ENCODE measurements around the gene DIPK1A. TPM values are rescaled to one million over a fixed set of nuclear protein-coding genes. Genes with fewer than 3 reads are reported as not detected.

The DIPK1A gene
- polyA plus RNA-seq, 3 donors from 2014 or later: 10.9 to 32.4 (median 27.0) TPM

GRCh38 chr1:92879316-92879968 lies 81.8 kb downstream of the DIPK1A start:
- H3K4me3 Mint-ChIP-seq: peak overlapping the region in 1 of 5 donors; percentile 49
- peaks cover 0 to 6% (median 2%) of the 10 kb centered on the region in 3 donors for H3K27me3 Mint-ChIP-seq (ENCODE audit: low read depth in 3 of 3)
- no peaks in the 10 kb centered on the region for H3K9me3 Mint-ChIP-seq
- peak overlapping the region; percentile 81 to 92 (median 83) for H3K27ac Mint-ChIP-seq
- no peak for DNase-seq
- peaks cover 0 to 8% (median 0%) of the 10 kb centered on the region in 3 donors for H3K36me3 Mint-ChIP-seq
- peaks cover 66 to 70% of the 10 kb centered on the region in 2 donors for H3K4me1 Mint-ChIP-seq

- Mint-ChIP-seq H3K9me3 (no peaks in the 10 kb centered on the region), H3K36me3 (peaks cover 0 to 18% (median 7%) of the 10 kb centered on the region in 3 donors), H3K27ac (peak overlapping the region; percentile 91 to 99 (median 96)), H3K4me3 (peak overlapping the region; percentile 76 to 87 (median 84)), H3K27me3 (ENCODE audit: low read depth in 3 of 3) (peaks cover 0 to 3% (median 2%) of the 10 kb centered on the region in 3 donors), H3K4me1 (peaks cover 53% of the 10 kb centered on the region in 2 donors)
- DNase-seq: peak; percentile 47 to 57 (median 51)
Observed at GRCh38 chr1:92877792-92878191, 83.5 kb downstream of the DIPK1A start.

- Mint-ChIP-seq H3K27me3 (ENCODE audit: low read depth in 3 of 3) (peaks cover 0 to 3% (median 2%) of the 10 kb centered on the region in 3 donors), H3K4me1 (peaks cover 47% of the 10 kb centered on the region in 2 donors), H3K4me3 (peak overlapping the region; percentile 76 to 87 (median 84)), H3K36me3 (peaks cover 4 to 24% (median 13%) of the 10 kb centered on the region in 3 donors), H3K9me3 (no peaks in the 10 kb centered on the region), H3K27ac (peak overlapping the region; percentile 91 to 99 (median 96))
- peak in 2 of 3 donors; percentile 17 to 26 for DNase-seq
Observed at GRCh38 chr1:92877081-92877711, 84.1 kb downstream of the DIPK1A start.

- DNase-seq: no peak
- H3K27ac Mint-ChIP-seq: peak overlapping the region; percentile 9 to 97 (median 59)
- H3K36me3 Mint-ChIP-seq: peaks cover 4 to 24% (median 13%) of the 10 kb centered on the region in 3 donors
- peaks cover 39 to 41% of the 10 kb centered on the region in 2 donors for H3K4me1 Mint-ChIP-seq
- no peaks in the 10 kb centered on the region for H3K9me3 Mint-ChIP-seq
- peaks cover 0 to 3% (median 2%) of the 10 kb centered on the region in 3 donors for H3K27me3 Mint-ChIP-seq (ENCODE audit: low read depth in 3 of 3)
- no peak overlapping the region for H3K4me3 Mint-ChIP-seq
Observed at GRCh38 chr1:92876351-92876750, 84.9 kb downstream of the DIPK1A start.

GRCh38 chr1:92874987-92875386 lies 86.3 kb downstream of the DIPK1A start:
- peak overlapping the region; percentile 8 to 82 (median 55) for H3K27ac Mint-ChIP-seq
- peaks cover 4 to 24% (median 13%) of the 10 kb centered on the region in 3 donors for H3K36me3 Mint-ChIP-seq
- no peak for DNase-seq
- no peak overlapping the region for H3K4me3 Mint-ChIP-seq
- H3K9me3 Mint-ChIP-seq: no peaks in the 10 kb centered on the region
- peaks cover 0 to 2% (median 0%) of the 10 kb centered on the region in 3 donors for H3K27me3 Mint-ChIP-seq (ENCODE audit: low read depth in 3 of 3)
- peaks cover 35 to 38% of the 10 kb centered on the region in 2 donors for H3K4me1 Mint-ChIP-seq

GRCh38 chr1:92872719-92873118 lies 88.5 kb downstream of the DIPK1A start:
- H3K27me3 Mint-ChIP-seq (ENCODE audit: low read depth in 3 of 3): peaks cover 0 to 2% (median 0%) of the 10 kb centered on the region in 3 donors
- H3K4me3 Mint-ChIP-seq: no peak overlapping the region
- DNase-seq: no peak
- peaks cover 17 to 18% of the 10 kb centered on the region in 2 donors for H3K4me1 Mint-ChIP-seq
- peak overlapping the region in 1 of 6 donors; percentile 12 for H3K27ac Mint-ChIP-seq
- H3K9me3 Mint-ChIP-seq: no peaks in the 10 kb centered on the region
- peaks cover 4 to 24% (median 19%) of the 10 kb centered on the region in 3 donors for H3K36me3 Mint-ChIP-seq

- Mint-ChIP-seq H3K9me3 (no peaks in the 10 kb centered on the region), H3K27me3 (ENCODE audit: low read depth in 3 of 3) (peaks cover 0 to 2% (median 0%) of the 10 kb centered on the region in 3 donors), H3K4me1 (peaks cover 0 to 4% of the 10 kb centered on the region in 2 donors), H3K4me3 (no peak overlapping the region), H3K27ac (peak overlapping the region in 2 of 6 donors; percentile 12 to 58), H3K36me3 (peaks cover 4 to 28% (median 20%) of the 10 kb centered on the region in 3 donors)
- DNase-seq: no peak
Observed at GRCh38 chr1:92870591-92870990, 90.7 kb downstream of the DIPK1A start.

- H3K9me3 Mint-ChIP-seq: no peaks in the 10 kb centered on the region
- H3K27me3 Mint-ChIP-seq (ENCODE audit: low read depth in 3 of 3): no peaks in the 10 kb centered on the region
- DNase-seq: no peak
- H3K36me3 Mint-ChIP-seq: peaks cover 0 to 10% (median 4%) of the 10 kb centered on the region in 3 donors
- H3K27ac Mint-ChIP-seq: no peak overlapping the region
- peaks cover 2 to 5% of the 10 kb centered on the region in 2 donors for H3K4me1 Mint-ChIP-seq
- H3K4me3 Mint-ChIP-seq: no peak overlapping the region
Observed at GRCh38 chr1:92864131-92864530, 97.1 kb downstream of the DIPK1A start.

GRCh38 chr1:92862605-92863004 lies 98.7 kb downstream of the DIPK1A start:
- H3K36me3 Mint-ChIP-seq: peaks cover 0 to 4% (median 4%) of the 10 kb centered on the region in 3 donors
- H3K4me3 Mint-ChIP-seq: no peak overlapping the region
- no peaks in the 10 kb centered on the region for H3K27me3 Mint-ChIP-seq (ENCODE audit: low read depth in 3 of 3)
- DNase-seq: no peak
- H3K4me1 Mint-ChIP-seq: peaks cover 8 to 11% of the 10 kb centered on the region in 2 donors
- peak overlapping the region in 2 of 6 donors; percentile 19 to 61 for H3K27ac Mint-ChIP-seq
- no peaks in the 10 kb centered on the region for H3K9me3 Mint-ChIP-seq

- Mint-ChIP-seq H3K4me1 (peaks cover 11 to 17% of the 10 kb centered on the region in 2 donors), H3K4me3 (peak overlapping the region; percentile 45 to 78 (median 69)), H3K36me3 (peaks cover 0 to 3% (median 0%) of the 10 kb centered on the region in 3 donors), H3K9me3 (no peaks in the 10 kb centered on the region), H3K27ac (peak overlapping the region; percentile 13 to 76 (median 52)), H3K27me3 (ENCODE audit: low read depth in 3 of 3) (no peaks in the 10 kb centered on the region)
- no peak for DNase-seq
Observed at GRCh38 chr1:92859400-92860039, 101.7 kb downstream of the DIPK1A start.

GRCh38 chr1:92858564-92859399 lies 102.5 kb downstream of the DIPK1A start:
- no peaks in the 10 kb centered on the region for H3K27me3 Mint-ChIP-seq (ENCODE audit: low read depth in 3 of 3)
- peak overlapping the region in 5 of 6 donors; percentile 13 to 76 (median 40) for H3K27ac Mint-ChIP-seq
- peaks cover 17 to 24% of the 10 kb centered on the region in 2 donors for H3K4me1 Mint-ChIP-seq
- H3K4me3 Mint-ChIP-seq: peak overlapping the region; percentile 45 to 78 (median 69)
- H3K9me3 Mint-ChIP-seq: no peaks in the 10 kb centered on the region
- peak; percentile 79 to 82 (median 79) for DNase-seq
- peaks cover 0 to 3% (median 0%) of the 10 kb centered on the region in 3 donors for H3K36me3 Mint-ChIP-seq

- Mint-ChIP-seq H3K4me3 (no peak overlapping the region), H3K9me3 (no peaks in the 10 kb centered on the region), H3K27me3 (ENCODE audit: low read depth in 3 of 3) (peaks cover 0 to under 1% (median 0%) of the 10 kb centered on the region in 3 donors), H3K27ac (no peak overlapping the region), H3K4me1 (peaks cover 17 to 31% of the 10 kb centered on the region in 2 donors), H3K36me3 (peaks cover 0 to 3% (median 0%) of the 10 kb centered on the region in 3 donors)
- no peak for DNase-seq
Observed at GRCh38 chr1:92857817-92858216, 103.4 kb downstream of the DIPK1A start.

GRCh38 chr1:92855236-92855635 lies 106.0 kb downstream of the DIPK1A start:
- DNase-seq: no peak
- Mint-ChIP-seq H3K27me3 (ENCODE audit: low read depth in 3 of 3) (peaks cover 0 to 2% (median 0%) of the 10 kb centered on the region in 3 donors), H3K4me3 (no peak overlapping the region), H3K9me3 (no peaks in the 10 kb centered on the region), H3K36me3 (no peaks in the 10 kb centered on the region), H3K27ac (no peak overlapping the region), H3K4me1 (peaks cover 17 to 31% of the 10 kb centered on the region in 2 donors)

Data from immature natural killer cell (primary cell).